Epithelial cell of esophagus (primary cell): ENCODE results near the gene RFXANK.

Source experiments
- DNase-seq: peaks from one replicate; pipeline ENCODE4 v3.0.0; 2010; ENCODE audit warnings: low read depth
- H3K4me3 ChIP-seq: 2 replicates; pipeline ENCODE4 v1.5.1; 2011; ENCODE audit warnings: mild to moderate bottlenecking, low read length, control low read depth
- TF ChIP-seq, protein P1 (sequence below): IDR thresholded peaks from 2 replicates; pipeline ENCODE4 v1.5.1; 2011; ENCODE audit warnings: low read depth, mild to moderate bottlenecking, low read length, control low read depth, inconsistent platforms; ENCODE audit not compliant: insufficient read depth; ENCODE audit errors: missing control alignments

The RFXANK gene

DNA sequence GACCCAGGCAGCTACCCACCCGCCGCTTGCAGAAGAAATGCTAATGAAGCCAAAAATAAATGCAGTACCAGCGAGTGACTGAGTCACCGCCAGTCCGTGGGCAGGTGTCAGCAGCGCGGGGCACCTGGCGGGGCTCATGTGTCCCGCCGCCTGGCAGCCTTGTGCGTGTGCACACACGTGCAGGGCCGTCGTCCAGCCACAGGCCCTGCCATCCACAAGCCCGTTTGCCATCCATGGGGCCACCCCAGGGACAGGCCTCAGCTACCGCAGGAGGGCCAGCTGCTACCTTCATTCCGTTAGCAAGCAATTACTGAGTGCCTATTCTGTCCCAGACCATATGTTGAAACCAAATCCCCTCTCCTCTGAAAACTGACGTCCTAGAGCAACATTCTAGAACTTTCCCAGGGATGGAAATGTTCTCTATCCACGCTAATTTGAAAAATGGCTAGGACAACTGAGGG is 40.2 kb downstream of the RFXANK start:
- no peak overlapping the region for H3K4me3 ChIP-seq
- TF ChIP-seq, protein P1, sequence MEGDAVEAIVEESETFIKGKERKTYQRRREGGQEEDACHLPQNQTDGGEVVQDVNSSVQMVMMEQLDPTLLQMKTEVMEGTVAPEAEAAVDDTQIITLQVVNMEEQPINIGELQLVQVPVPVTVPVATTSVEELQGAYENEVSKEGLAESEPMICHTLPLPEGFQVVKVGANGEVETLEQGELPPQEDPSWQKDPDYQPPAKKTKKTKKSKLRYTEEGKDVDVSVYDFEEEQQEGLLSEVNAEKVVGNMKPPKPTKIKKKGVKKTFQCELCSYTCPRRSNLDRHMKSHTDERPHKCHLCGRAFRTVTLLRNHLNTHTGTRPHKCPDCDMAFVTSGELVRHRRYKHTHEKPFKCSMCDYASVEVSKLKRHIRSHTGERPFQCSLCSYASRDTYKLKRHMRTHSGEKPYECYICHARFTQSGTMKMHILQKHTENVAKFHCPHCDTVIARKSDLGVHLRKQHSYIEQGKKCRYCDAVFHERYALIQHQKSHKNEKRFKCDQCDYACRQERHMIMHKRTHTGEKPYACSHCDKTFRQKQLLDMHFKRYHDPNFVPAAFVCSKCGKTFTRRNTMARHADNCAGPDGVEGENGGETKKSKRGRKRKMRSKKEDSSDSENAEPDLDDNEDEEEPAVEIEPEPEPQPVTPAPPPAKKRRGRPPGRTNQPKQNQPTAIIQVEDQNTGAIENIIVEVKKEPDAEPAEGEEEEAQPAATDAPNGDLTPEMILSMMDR: no peak
- DNase-seq: no peak

DNA sequence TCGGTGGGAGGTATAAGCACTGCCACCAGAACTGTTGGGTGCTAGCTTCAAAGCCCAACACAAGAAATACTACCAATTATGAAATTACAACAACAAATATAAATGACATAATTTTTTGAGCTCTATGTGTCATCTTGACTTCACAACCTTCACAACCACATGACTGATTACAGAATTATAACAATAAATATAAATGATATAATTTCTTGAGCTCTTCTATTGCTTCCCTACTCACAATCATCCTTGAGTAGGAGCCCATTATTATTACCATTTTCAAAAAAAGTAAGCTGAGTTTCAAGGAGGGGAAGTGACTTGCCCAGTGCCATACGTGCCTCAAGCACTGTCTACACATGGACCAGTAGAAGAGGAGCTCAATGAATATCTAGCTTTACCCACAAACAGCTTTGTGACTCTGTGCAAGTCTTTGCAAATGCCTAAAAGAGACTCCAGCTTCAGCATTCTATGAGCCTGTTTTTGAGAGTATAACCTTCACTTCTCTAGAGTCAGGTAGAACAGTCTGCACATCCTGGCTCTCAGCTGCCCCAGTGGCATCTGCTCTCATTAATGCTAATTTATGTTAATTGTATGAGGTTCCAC is 42.3 kb downstream of the RFXANK start:
- TF ChIP-seq, protein P1: no peak
- H3K4me3 ChIP-seq: no peak overlapping the region

DNA sequence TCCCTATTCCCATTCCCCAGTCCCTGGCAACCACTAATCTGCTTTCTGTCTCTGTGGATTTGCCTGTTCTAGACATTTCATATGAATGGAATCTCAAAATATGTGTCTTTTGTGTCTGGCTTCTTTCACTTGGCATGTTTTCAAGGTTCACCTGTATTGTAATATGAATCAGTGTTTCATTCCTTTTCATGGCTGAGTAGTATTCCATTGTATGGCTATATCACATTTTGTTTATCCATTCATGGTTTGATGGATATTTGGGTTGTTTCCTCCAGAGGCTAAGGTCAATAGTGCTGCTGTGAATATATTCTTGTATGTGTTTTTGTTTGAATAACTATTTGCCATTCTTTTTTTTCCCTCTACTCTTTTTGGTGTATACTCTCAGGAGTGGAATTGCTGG is 44.1 kb downstream of the RFXANK start:
- no peak overlapping the region for H3K4me3 ChIP-seq
- TF ChIP-seq, protein P1: no peak
- DNase-seq: no peak

More for the DNA sequence above, 42.3 kb downstream of the RFXANK start:
- DNase-seq: no peak

DNA sequence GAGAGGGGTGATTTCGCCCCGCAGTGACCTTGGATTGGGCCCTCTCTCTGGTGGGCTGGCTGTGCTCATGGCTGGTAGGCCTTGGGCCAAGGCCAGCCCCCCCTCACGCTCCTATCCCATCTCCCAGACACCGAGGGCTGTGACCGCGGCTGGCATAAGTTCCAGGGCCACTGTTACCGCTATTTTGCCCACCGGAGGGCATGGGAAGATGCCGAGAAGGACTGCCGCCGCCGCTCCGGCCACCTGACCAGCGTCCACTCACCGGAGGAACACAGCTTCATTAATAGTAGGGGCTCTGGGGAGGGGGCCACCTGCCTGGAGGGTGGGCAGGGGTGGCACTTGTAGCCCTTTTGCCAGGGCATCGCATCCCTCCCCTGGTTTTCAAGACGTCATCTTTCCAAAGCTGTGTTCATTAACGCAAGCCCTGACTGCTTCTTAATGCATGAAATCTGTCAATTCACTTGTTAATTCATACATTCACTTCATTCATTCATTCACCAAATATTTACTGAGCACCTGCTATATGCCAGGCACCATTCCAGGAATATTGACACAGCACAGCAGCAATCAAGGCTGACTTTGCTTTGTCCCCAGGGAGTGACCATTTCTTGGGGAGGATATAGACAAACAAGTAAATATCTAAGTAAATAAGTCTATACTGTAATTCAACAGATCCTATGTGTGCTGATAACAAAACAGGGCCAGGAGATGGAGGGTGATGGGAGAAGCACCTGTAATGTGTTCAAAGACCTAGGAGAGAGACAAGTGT is 46.3 kb downstream of the RFXANK start:
- no peak for DNase-seq
- TF ChIP-seq, protein P1: no peak
- H3K4me3 ChIP-seq: no peak overlapping the region

DNA sequence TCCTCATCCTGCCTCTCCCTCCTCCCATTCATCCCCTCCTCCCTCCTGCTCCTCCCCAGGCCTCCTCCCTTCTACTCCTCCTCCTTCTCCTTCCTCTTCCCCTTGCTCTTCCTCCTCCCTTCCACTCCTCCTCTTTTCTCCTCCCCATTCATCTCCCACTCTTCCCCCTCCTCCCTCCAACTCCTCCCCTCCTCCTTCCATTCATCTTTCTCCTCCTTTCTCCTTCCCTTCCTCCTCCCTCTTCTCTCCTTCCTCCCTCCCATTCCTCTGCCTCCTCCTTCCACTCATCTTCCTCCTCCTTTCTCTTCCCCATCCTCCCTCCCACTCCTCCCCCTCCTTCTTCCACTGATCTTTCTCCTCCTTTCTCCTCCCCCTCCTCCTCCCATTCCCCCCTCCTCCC is 47.6 kb downstream of the RFXANK start:
- no peak overlapping the region for H3K4me3 ChIP-seq
- TF ChIP-seq, protein P1: no peak
- DNase-seq: no peak

DNA sequence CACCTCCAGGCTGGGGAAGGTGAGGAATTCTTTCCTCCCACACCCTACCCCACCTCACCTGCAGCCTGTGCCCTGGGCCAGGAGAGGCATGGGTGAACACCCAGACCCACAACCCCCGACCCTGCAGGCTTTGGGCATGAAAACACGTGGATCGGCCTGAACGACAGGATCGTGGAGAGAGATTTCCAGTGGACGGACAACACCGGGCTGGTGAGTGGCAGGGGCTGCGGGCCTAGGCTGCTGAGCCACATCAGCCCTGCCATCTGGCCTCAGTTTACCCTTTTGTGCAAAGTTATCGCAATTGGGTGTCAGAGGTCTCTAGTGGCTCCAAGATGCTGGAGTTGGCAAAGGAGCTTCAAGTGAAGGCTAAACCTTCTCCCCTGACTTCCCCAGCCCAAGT is 48.4 kb downstream of the RFXANK start:
- TF ChIP-seq, protein P1: no peak
- no peak for DNase-seq
- no peak overlapping the region for H3K4me3 ChIP-seq
